RWPE1 (cell line): ENCODE measurements around the gene RPUSD4.

Experiments used
- CTCF ChIA-PET: fragments of 350-600 bp; sonication (Branson Sonifier 250); formaldehyde crosslinking; extraction: SDS; loops from one replicate; lab custom pipeline; 2021; lab: Yijun Ruan, JAX
- POLR2A ChIA-PET: fragments of 400-600 bp; formaldehyde crosslinking; extraction: SDS; loops from one replicate; lab custom pipeline; 2020; ENCODE audit warnings: antibody characterized with exemption; ENCODE audit not compliant: low non-redundant PET; lab: Yijun Ruan, JAX
- DNase-seq: peaks from one replicate; pipeline ENCODE4 v3.0.0; 2012; ENCODE audit warnings: low spot score
- H3K27ac ChIP-seq: fragments of 450-650 bp; 2 replicates; pipeline ENCODE4 v1.5.1; 2017
- TF ChIP-seq, protein P1 (sequence below): fragments of 450-650 bp; conservative IDR thresholded peaks from 2 replicates; pipeline ENCODE4 v1.5.1; 2017; ENCODE audit warnings: low read depth, mild to moderate bottlenecking

Gene RPUSD4

DNA sequence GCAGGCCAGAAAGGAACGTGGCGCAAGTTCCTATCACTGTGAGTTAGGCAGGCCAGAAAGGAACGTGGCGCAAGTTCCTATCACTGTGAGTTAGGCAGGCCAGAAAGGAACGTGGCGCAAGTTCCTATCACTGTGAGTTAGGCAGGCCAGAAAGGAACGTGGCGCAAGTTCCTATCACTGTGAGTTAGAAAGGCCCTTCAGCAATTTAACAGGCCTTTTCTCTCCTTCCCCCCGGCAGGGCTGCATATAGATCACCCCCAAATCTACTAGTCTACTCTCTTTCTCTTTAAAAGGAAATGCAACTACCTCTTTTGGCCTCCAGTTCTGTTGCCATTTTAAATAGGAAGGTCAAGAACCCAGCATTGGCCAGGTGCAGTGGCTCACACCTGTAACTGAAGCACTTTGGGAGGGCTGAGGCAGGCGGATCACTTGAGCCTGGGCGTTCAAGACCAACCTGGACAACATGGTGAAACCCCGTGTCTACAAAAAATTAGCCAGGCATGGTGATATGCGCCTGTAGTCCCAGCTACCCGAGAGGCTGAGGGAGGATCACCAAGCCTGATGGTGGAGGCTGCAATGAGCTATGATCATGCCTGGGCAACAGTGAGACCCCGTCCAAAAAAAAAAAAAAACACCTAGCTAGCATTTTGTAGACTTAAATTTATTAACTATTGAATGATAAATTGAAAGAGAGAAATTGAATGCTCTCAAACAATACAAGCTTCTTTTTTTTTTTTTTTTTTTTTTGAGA, 15.1 kb upstream of the RPUSD4 start:
- ChIA-PET CTCF (interaction anchor here (0.6 to 0.8 kb wide), 3 partner anchors 86 to 1348 kb away, joined by 3 to 6 read pairs (median 4); no protein-coding TSS in a partner anchor), POLR2A (no interaction called here)
- TF ChIP-seq, protein P1, sequence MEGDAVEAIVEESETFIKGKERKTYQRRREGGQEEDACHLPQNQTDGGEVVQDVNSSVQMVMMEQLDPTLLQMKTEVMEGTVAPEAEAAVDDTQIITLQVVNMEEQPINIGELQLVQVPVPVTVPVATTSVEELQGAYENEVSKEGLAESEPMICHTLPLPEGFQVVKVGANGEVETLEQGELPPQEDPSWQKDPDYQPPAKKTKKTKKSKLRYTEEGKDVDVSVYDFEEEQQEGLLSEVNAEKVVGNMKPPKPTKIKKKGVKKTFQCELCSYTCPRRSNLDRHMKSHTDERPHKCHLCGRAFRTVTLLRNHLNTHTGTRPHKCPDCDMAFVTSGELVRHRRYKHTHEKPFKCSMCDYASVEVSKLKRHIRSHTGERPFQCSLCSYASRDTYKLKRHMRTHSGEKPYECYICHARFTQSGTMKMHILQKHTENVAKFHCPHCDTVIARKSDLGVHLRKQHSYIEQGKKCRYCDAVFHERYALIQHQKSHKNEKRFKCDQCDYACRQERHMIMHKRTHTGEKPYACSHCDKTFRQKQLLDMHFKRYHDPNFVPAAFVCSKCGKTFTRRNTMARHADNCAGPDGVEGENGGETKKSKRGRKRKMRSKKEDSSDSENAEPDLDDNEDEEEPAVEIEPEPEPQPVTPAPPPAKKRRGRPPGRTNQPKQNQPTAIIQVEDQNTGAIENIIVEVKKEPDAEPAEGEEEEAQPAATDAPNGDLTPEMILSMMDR = no peak
- H3K27ac ChIP-seq = no peak overlapping the region
- DNase-seq = no peak

DNA sequence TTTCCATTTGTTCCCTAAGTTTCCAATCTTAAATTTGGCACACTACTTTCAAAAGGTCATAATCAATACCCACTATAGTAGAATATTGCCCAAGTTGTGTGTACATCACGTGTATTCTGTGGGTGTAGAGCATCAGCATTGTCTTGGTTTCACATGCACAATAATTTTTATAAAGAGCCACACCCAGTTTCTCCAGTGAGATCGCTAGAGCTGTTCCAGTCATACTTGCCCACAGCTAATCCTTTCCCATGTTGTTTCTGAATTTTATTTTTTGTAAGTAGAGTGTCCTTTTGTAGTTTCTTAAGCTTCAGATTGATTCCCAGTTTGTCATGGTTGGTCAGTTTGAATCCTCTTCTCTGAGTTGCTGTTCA, 13.8 kb upstream of the RPUSD4 start:
- ChIA-PET POLR2A (no interaction called here), CTCF (no interaction called here)
- H3K27ac ChIP-seq = no peak overlapping the region
- TF ChIP-seq, protein P1 = no peak
- no peak for DNase-seq

DNA sequence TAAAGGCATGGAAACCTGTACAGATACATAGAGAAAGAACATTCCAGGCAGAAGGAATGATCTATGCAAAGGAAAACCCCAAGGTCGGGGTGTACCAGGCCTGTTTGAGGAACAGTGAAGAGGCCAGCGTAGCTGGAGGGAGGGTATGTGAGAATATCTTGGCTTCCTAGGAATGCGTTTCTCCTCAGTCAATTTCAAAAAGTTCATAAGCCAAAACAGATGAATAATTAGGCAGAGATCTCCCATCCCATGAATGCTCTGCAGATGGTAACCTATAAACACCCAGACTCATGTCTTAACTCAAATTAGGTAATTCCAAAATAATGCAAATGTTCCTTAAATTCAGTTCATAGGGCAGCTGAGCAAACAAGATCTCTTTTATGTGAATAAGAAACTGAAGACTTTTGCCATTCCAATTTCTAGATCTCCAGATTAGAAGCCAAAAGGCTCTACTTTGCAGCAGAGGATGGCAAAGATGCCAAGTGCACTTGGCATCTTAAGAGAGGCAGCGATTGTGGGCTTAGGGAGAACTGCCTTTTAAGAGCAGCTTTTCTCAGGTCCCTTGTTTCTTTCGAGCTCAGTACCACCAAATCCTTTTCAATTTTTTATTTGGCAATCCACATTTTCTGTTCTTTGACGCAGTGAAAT, 13.3 kb upstream of the RPUSD4 start:
- H3K27ac ChIP-seq = no peak overlapping the region
- no peak for DNase-seq
- TF ChIP-seq, protein P1 = no peak
- CTCF ChIA-PET = no interaction called here
- POLR2A ChIA-PET = no interaction called here

DNA sequence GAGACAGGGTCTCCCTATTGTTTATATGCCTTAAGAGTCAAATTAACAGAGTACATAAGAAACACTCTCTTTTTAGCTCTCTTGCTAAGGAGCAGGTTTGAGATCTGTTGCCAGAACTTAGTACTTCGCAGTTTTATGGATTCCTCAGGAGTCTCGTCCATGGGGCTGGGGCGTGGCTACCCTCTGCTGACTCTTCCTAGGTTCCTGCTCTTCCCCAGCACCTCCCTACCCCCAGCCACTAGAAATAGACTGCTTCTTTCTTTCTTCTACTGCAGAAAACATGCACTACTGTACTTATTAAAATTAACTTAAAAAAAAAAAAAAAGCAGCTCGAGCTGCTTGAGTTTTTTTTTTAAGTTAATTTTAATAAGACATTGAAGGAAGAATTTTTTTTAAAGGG, 8.1 kb upstream of the RPUSD4 start:
- TF ChIP-seq, protein P1 = no peak
- POLR2A ChIA-PET = no interaction called here
- no peak overlapping the region for H3K27ac ChIP-seq
- DNase-seq = no peak
- CTCF ChIA-PET = interaction anchor here (0.6 to 0.7 kb wide), 3 partner anchors 90 to 874 kb away, joined by 4 to 6 read pairs (median 5); no protein-coding TSS in a partner anchor

DNA sequence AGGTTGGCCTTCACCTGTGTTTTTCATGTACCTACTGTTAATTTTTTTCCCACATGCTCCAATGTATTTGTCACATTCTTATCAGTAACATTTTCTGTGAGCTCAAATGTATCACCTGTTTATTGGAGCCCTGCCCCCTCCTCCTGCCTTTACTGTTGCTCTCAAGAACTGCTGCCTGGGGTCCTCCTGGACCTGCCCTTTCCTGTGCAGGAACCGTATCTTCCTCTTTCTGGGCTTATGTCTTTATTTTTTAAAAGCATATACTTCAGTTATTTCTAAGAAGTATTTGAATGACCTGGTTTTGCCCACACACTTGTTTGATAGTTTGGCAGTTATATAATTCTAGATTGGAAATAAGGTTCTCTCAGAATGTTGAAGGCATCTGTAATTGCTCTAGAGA, 6.0 kb upstream of the RPUSD4 start:
- POLR2A ChIA-PET = no interaction called here
- TF ChIP-seq, protein P1 = no peak
- CTCF ChIA-PET = no interaction called here
- H3K27ac ChIP-seq = no peak overlapping the region
- DNase-seq = no peak

DNA sequence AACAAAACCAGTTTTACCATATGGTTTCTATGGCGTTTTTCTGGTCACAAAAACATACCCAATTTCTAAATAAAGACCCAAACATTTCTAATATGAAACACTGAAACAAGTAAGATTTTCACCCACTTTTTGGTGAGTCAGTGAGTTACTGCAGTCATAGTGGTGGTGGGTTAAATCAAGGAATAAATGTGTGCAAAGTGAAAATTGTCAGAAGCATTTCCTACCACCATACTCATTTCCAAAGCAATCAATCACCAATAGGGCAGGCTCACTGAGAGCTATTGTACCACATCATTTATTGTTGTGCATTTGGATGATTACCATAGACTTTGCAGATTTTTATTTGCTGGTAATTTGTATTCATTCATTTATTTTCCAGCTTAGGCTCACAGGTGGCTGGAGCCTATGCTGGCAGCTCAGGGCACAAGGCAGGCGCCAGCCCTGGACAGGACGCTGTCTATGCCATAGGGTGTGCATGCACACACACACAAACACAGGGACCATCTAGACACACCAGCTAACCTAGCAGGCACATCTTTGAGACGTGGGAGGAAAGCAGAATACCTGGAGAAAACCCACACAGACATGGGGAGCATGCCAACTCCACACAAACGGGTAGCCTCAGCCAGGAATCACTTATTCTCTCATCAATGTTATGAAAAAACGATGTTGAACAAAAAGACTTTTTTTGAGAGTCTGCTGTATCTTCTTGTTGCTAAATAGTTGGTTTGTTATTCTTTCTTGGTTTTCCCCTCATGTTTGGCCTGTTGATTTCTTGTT, 5.3 kb upstream of the RPUSD4 start:
- DNase-seq = no peak
- TF ChIP-seq, protein P1 = no peak
- POLR2A ChIA-PET = no interaction called here
- no peak overlapping the region for H3K27ac ChIP-seq
- CTCF ChIA-PET = no interaction called here
